Loucy (cell line): ENCODE data around the gene CCDC138.

Experiments used
- H2AFZ ChIP-seq: fragments of 200-600 bp; sonication (generic); 2 replicates; pipeline ENCODE4 v1.6.0; 2016; ENCODE audit warnings: antibody characterized with exemption, mild to moderate bottlenecking, low read length, moderate library complexity
- H3F3A ChIP-seq: fragments of 200-600 bp; 2 replicates; pipeline ENCODE4 v1.6.0; 2016; ENCODE audit warnings: antibody characterized with exemption, low read depth, mild to moderate bottlenecking
- H3K27me3 ChIP-seq: fragments of 200-600 bp; sonication (generic); 2 replicates; pipeline ENCODE4 v1.6.1; 2014; ENCODE audit warnings: low read length, mild to moderate bottlenecking; ENCODE audit not compliant: insufficient read depth, poor library complexity, severe bottlenecking
- H3K36me3 ChIP-seq: fragments of 200-600 bp; sonication (generic); 2 replicates; pipeline ENCODE4 v1.6.1; 2016; ENCODE audit warnings: low read length; ENCODE audit not compliant: insufficient read depth
- H3K4me1 ChIP-seq: fragments of 200-600 bp; sonication (generic); 2 replicates; pipeline ENCODE4 v1.5.1; 2014; ENCODE audit warnings: low read length, mild to moderate bottlenecking; ENCODE audit not compliant: insufficient read depth, poor library complexity, severe bottlenecking
- H3K4me2 ChIP-seq: fragments of 200-600 bp; sonication (generic); 2 replicates; pipeline ENCODE4 v1.6.0; 2014; ENCODE audit warnings: antibody characterized with exemption, low read length, low read depth, mild to moderate bottlenecking; ENCODE audit not compliant: poor library complexity, severe bottlenecking
- H3K4me3 ChIP-seq: fragments of 200-600 bp; sonication (generic); 2 replicates; pipeline ENCODE4 v1.5.1; 2014; ENCODE audit warnings: low read length, mild to moderate bottlenecking, mixed read lengths; ENCODE audit not compliant: poor library complexity, severe bottlenecking
- H3K79me2 ChIP-seq: fragments of 200-600 bp; sonication (generic); 2 replicates; pipeline ENCODE4 v1.6.1; 2014; ENCODE audit warnings: low read length; ENCODE audit not compliant: insufficient read depth
- H3K9ac ChIP-seq: fragments of 200-600 bp; sonication (generic); 2 replicates; pipeline ENCODE4 v1.6.0; 2014; ENCODE audit warnings: mild to moderate bottlenecking, low read depth, low read length, moderate library complexity; ENCODE audit not compliant: poor library complexity, severe bottlenecking
- H3K9me2 ChIP-seq: fragments of 200-600 bp; sonication (generic); replicated peaks from 2 replicates; pipeline ENCODE4 v1.6.1; 2016; ENCODE audit warnings: low read depth, low read length, mixed read lengths
- H3K9me3 ChIP-seq: fragments of 200-600 bp; sonication (generic); 2 replicates; pipeline ENCODE4 v1.6.1; 2014; ENCODE audit warnings: mild to moderate bottlenecking, antibody characterized with exemption, low read length, low read depth; ENCODE audit not compliant: insufficient read depth
- H4K20me1 ChIP-seq: fragments of 200-600 bp; sonication (generic); 2 replicates; pipeline ENCODE4 v1.6.0; 2014; ENCODE audit warnings: antibody characterized with exemption, low read length, mild to moderate bottlenecking; ENCODE audit not compliant: insufficient read depth, poor library complexity, severe bottlenecking
- CTCF ChIP-seq: fragments of 200-600 bp; sonication (generic); conservative IDR thresholded peaks from 2 replicates; pipeline ENCODE4 v1.5.1; 2014; ENCODE audit warnings: mild to moderate bottlenecking, antibody characterized with exemption, low read length
- EZH2phosphoT487 ChIP-seq: fragments of 200-600 bp; IDR thresholded peaks from 2 replicates; pipeline ENCODE4 v1.6.1; 2018; ENCODE audit warnings: antibody characterized with exemption, mild to moderate bottlenecking, moderate library complexity, borderline replicate concordance

The CCDC138 gene

DNA sequence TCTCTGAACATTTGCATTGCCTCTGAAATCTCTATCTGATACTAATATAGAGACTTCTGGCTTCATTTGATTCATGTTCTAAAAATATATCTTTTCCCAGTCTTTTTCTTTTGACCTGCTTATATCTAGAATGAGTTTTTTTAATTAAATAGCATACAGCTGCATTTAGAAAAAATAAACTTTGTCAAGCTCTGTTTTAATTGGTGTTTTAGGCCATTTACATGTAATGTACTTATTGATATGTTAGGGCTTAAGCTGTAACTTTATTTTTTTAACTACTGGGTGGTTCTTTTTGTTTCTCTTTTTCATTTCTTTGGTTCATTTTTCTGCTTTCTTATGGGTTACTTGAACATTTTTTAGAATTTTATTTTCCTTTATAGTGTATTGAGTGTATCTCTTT, 54.9 kb downstream of the CCDC138 start:
- TF ChIP-seq EZH2phosphoT487, result no peak
- no peak for TF ChIP-seq CTCF
- Histone ChIP-seq H3K9ac (no peak overlapping the region), H3K36me3 (peaks cover 30% of the 10 kb centered on the region; the same call in 1 of the 2 replicates), H3K9me3 (peaks cover 22% of the 10 kb centered on the region), H3K4me1 (no peaks in the 10 kb centered on the region), H3K27me3 (no peaks in the 10 kb centered on the region), H3K79me2 (no peaks in the 10 kb centered on the region), H3K4me3 (no peak overlapping the region), H2AFZ (no peak overlapping the region), H3K9me2 (no peaks in the 10 kb centered on the region), H4K20me1 (no peaks in the 10 kb centered on the region), H3K4me2 (no peak overlapping the region), H3F3A (no peaks in the 10 kb centered on the region)

DNA sequence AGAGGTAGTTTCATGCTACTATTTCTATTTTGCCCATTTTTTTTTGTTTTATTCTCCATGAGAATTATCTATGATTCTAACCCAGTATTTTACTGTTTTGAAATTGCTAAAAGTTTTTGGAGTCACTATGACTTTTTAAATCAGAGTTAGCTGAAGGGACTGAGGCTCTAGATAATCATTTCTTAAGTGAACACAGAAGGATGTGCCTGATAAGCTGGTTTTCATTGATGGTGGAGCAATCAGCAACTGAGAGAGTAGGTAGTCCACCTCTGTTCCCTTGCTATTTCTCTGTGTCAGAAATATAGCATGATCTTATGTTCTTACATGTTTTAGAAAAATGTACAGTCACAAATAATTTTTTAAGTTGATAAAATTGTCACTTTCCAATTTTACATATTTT, 59.4 kb downstream of the CCDC138 start:
- Histone ChIP-seq H3K4me2 (no peak overlapping the region), H3K9ac (no peak overlapping the region), H3K36me3 (peaks cover 27% of the 10 kb centered on the region; the same call in 1 of the 2 replicates), H3K9me3 (peaks cover 3% of the 10 kb centered on the region; the same call in 1 of the 2 replicates), H3F3A (no peaks in the 10 kb centered on the region), H3K9me2 (no peaks in the 10 kb centered on the region), H3K79me2 (no peaks in the 10 kb centered on the region), H3K27me3 (no peaks in the 10 kb centered on the region), H3K4me3 (no peak overlapping the region), H3K4me1 (no peaks in the 10 kb centered on the region), H2AFZ (no peak overlapping the region), H4K20me1 (no peaks in the 10 kb centered on the region)
- TF ChIP-seq CTCF, result no peak
- TF ChIP-seq EZH2phosphoT487, result no peak

DNA sequence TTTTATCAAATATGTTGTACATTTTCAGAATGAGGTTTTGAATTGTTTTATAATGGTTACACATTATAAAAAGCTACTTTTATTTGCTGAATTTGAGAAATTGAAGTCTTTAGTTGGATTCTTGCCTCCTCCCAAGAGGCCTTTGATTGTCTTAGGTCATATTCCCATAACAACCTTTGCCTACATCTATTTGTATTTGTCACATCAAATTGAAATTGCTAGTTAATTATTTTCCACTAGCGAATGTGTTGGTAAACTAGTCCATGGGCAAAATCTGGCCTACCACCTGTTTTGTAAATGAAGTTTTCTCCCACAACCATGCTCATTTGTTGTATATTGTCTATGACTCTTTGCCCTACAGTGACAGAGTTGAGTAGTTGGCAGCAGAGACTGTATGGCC, 60.4 kb downstream of the CCDC138 start:
- Histone ChIP-seq H3K4me3 (no peak overlapping the region), H3F3A (no peaks in the 10 kb centered on the region), H3K9me3 (no peaks in the 10 kb centered on the region), H2AFZ (no peak overlapping the region), H3K9ac (no peak overlapping the region), H3K79me2 (no peaks in the 10 kb centered on the region), H3K27me3 (no peaks in the 10 kb centered on the region), H3K9me2 (no peaks in the 10 kb centered on the region), H3K36me3 (peaks cover 17% of the 10 kb centered on the region; the same call in 1 of the 2 replicates), H4K20me1 (no peaks in the 10 kb centered on the region), H3K4me1 (no peaks in the 10 kb centered on the region), H3K4me2 (no peak overlapping the region)
- no peak for TF ChIP-seq CTCF
- TF ChIP-seq EZH2phosphoT487, result no peak
